ENCODE data around the gene SH3RF3.

GRCh38 chr2:109376796-109377495 is 247.9 kb downstream of the SH3RF3 start:
- TF ChIP-seq TAF1 (IDR thresholded peaks at IDR 0.05; ENCODE audit: low read depth, low read length) (no peak), POLR2AphosphoS5 (IDR thresholded peaks at IDR 0.05; ENCODE audit: low read depth, low read length) (no peak), POLR2A (IDR thresholded peaks at IDR 0.05; ENCODE audit: low read depth, low read length) (no peak), SPI1 (IDR thresholded peaks at IDR 0.05; ENCODE audit: low read depth, low read length) (no peak), PAX5 (IDR thresholded peaks at IDR 0.05; ENCODE audit: insufficient read depth, low read length, severe bottlenecking) (no peak), POU2F2 (IDR thresholded peaks at IDR 0.05; ENCODE audit: low read depth, low read length) (no peak)
